Tibial artery (tissue), 4 donors: Measurements from ENCODE around the gene HOXA9.

ENCODE experiments used
- DNase-seq, 2 donors: peaks; one replicate each; pipeline ENCODE4 v3.0.0-alpha.2; 2019
- H3K27ac ChIP-seq, 2 donors: fragments of 200-600 bp; sonication (generic) in 1 of 2; 1 replicate in 1 of 2; 2 replicates in 1 of 2; pipeline ENCODE4 v1.5.1; 2018 to 2019; ENCODE audit warnings: mild to moderate bottlenecking in 1 of 2
- H3K27me3 ChIP-seq, 2 donors: fragments of 200-600 bp; sonication (generic) in 1 of 2; one replicate each; pipeline versions ENCODE4 v1.5.1 to v1.6.0; 2016 to 2019
- H3K36me3 ChIP-seq, 3 donors: fragments of 200-600 bp; sonication (generic) in 2 of 3; one replicate each; pipeline ENCODE4 v1.5.1; 2016 to 2019; ENCODE audit warnings: mild to moderate bottlenecking in 2 of 3
- H3K4me1 ChIP-seq, 4 donors: fragments of 200-600 bp; sonication (generic) in 2 of 4; 1 replicate in 3 of 4; 2 replicates in 1 of 4; pipeline ENCODE4 v1.5.1; 2016 to 2019
- H3K4me3 ChIP-seq, 2 donors: fragments of 200-600 bp; sonication (generic) in 1 of 2; 1 replicate in 1 of 2; 2 replicates in 1 of 2; pipeline ENCODE4 v1.5.1; 2018 to 2019; ENCODE audit warnings: mild to moderate bottlenecking in 2 of 2
- H3K9me3 ChIP-seq, 3 donors: fragments of 200-600 bp; sonication (generic) in 1 of 3; one replicate each; pipeline ENCODE4 v1.5.1; 2016 to 2019
- CTCF ChIP-seq, 2 experiments: fragments of 200-600 bp in 1 of 2; fragments of 450-650 bp in 1 of 2; IDR thresholded peaks; one replicate each; pipeline ENCODE4 v1.5.1; 2017 to 2019; ENCODE audit warnings: antibody characterized with exemption in 2 of 2, mild to moderate bottlenecking in 1 of 2, moderate library complexity in 1 of 2
- intact Hi-C: fragments of 100-400 bp; cut with DNase I; formaldehyde crosslinking; loops from one replicate; pipeline ENCODE4 v1.15.0; 2023; ENCODE audit warnings: low total_unique reads

HOXA9 gene

GRCh38 chr7:27187475-27188385 lies 22.4 kb upstream of the HOXA9 start:
- Histone ChIP-seq H3K9me3 (no peaks in the 10 kb centered on the region), H3K27me3 (peaks cover 0 to 91% of the 10 kb centered on the region in 2 donors), H3K4me3 (peak overlapping the region in 1 of 2 donors; percentile 4), H3K27ac (peak overlapping the region in 1 of 2 donors; percentile 44), H3K36me3 (no peaks in the 10 kb centered on the region), H3K4me1 (peaks cover 0 to 30% (median 24%) of the 10 kb centered on the region in 4 donors)
- no peak for TF ChIP-seq CTCF (IDR thresholded peaks at IDR 0.05)
- DNase-seq, result peak; percentile 19 to 62
- intact Hi-C loops, result no loop called here

- no peaks in the 10 kb centered on the region for H3K9me3 ChIP-seq
- H3K4me1 ChIP-seq, result peaks cover 0 to 23% (median 21%) of the 10 kb centered on the region in 4 donors
- H3K36me3 ChIP-seq, result no peaks in the 10 kb centered on the region
- no peak for TF ChIP-seq CTCF (IDR thresholded peaks at IDR 0.05)
- H3K27me3 ChIP-seq, result peaks cover 0 to 92% of the 10 kb centered on the region in 2 donors
- H3K27ac ChIP-seq, result no peak overlapping the region
- peak; percentile 9 to 35 for DNase-seq
- intact Hi-C loops, result no loop called here
- no peak overlapping the region for H3K4me3 ChIP-seq
Observed at GRCh38 chr7:27186668-27187474, 21.5 kb upstream of the HOXA9 start.

GRCh38 chr7:27185854-27186667 lies 20.7 kb upstream of the HOXA9 start:
- H3K36me3 ChIP-seq, result no peaks in the 10 kb centered on the region
- peaks cover 0 to 92% of the 10 kb centered on the region in 2 donors for H3K27me3 ChIP-seq
- DNase-seq, result peak; percentile 17 to 64
- H3K4me1 ChIP-seq, result peaks cover 0 to 23% (median 21%) of the 10 kb centered on the region in 4 donors
- peak overlapping the region in 1 of 2 donors; percentile 60 for H3K27ac ChIP-seq
- H3K9me3 ChIP-seq, result no peaks in the 10 kb centered on the region
- intact Hi-C loops, result no loop called here
- peak overlapping the region in 1 of 2 donors; percentile 24 for H3K4me3 ChIP-seq
- TF ChIP-seq CTCF (IDR thresholded peaks at IDR 0.05), result no peak

DNA sequence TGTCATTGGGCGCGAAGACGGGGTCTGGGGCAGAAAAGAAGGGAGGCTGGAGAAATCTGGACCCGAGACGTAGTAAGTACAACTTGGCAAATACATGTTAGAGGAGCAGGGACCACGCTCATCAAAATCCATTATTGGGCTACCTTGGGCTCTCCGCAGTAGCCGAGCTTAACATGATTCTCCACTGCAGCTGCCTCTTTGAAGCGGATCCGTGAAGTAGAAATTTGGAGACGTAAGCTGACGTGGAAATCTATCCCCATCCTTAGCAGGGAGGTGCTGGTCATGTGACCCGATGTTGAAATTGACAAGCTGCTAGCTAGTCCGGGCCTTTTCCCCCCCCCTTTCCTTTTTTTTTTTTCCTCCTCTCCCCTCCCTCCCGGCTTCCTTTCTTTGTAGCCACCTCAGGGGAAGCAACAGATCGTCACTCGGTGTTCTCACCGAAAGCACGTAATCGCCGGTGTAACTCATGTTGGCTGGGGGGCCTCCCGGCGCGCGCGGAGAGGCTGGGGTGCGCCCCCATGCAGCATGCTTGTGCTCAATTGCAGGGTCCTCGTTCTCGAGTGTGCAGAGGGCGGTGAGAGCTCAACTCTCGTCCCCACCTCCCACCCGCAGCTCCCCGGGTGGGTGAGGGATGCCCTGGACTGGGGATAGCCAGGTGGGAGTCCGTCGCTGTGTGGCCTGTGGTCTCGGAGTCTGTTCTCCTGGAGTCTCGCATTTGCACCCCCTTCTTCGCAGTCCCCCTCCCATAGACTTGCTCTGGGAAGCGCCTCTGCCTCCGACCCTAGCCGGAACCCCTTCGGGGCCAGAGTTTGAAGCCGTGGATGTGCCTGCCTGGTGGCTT lies 19.9 kb upstream of the HOXA9 start, which contains the start of gene HOXA11:
Gene HOXA11, minus strand, starts transcription at position 220 of the 841 bp plus-strand sequence. Its CDS starts 88 bp downstream, at position 132.
- Histone ChIP-seq H3K9me3 (no peaks in the 10 kb centered on the region), H3K27ac (peak within 1 kb of the TSS; percentile 34 to 60), H3K27me3 (peaks cover 0 to 92% of the 10 kb centered on the region in 2 donors), H3K4me3 (peak within 1 kb of the TSS; percentile 47 to 59), H3K4me1 (peaks cover 0 to 23% (median 22%) of the 10 kb centered on the region in 4 donors), H3K36me3 (no peaks in the 10 kb centered on the region)
- TF ChIP-seq CTCF (IDR thresholded peaks at IDR 0.05), result no peak
- intact Hi-C loops, result no loop called here
- peak; percentile 77 to 81 for DNase-seq
